ENCODE results near the gene ALPG. TPM values are rescaled to one million over a fixed set of nuclear protein-coding genes. Genes with fewer than 3 reads are reported as not detected.
"Not testable (repeated sequence)": the region's sequence is repeated elsewhere in the genome, so short reads cannot be mapped to it uniquely, and the experiment has no call there.

Gene ALPG
- polyA plus RNA-seq (2013, experiment 1 of 4) = not detected
- not detected for polyA plus RNA-seq (2013, experiment 2 of 4)
- polyA plus RNA-seq (2013, experiment 3 of 4) = not detected
- polyA plus RNA-seq (2013, experiment 4 of 4) = not detected

DNA sequence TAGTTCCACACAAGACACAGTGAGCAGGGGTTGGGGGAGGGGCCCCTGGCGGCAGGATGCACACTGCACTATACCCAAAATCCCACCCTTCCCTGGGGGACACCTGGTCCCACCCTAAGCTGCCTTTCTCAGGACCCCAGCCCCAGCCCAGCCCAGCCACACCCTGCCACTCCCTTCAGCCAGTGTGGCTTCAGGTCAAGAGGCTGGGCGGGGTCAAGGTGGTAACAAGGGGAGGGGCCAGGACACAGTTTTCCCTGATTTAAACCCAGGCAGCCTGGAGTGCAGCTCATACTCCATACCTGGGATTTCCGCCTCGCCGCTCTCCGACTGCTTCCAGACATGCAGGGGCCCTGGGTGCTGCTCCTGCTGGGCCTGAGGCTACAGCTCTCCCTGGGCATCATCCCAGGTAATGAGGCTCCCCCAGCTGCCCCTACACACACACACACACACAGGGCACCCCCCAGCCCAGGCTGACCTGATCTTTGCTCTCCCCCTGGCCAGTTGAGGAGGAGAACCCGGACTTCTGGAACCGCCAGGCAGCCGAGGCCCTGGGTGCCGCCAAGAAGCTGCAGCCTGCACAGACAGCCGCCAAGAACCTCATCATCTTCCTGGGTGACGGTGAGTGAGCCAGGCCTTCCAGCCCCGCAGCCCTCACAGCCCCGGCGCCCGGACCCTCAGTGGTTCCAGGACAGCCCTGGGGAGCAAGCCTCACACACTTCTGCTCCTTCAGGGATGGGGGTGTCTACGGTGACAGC lies at the start of gene ALPG:
Gene ALPG, plus strand, starts transcription at position 289 of the 755 bp plus-strand sequence. Its CDS starts 51 bp downstream, at position 340.
- H3K4me1 ChIP-seq (ENCODE audit: control insufficient read depth, insufficient read depth, low read length) = no peaks in the 10 kb centered on the region
- no peak within 1 kb of the TSS for H3K27ac ChIP-seq (ENCODE audit: insufficient read depth, low read depth, low read length, poor library complexity, severe bottlenecking)
- H3K4me3 ChIP-seq (ENCODE audit: insufficient read depth, low read depth, low read length) = no peak within 1 kb of the TSS
- no peaks in the 10 kb centered on the region for H3K9me3 ChIP-seq (ENCODE audit: control insufficient read depth, low read length)
- H3K36me3 ChIP-seq (ENCODE audit: control insufficient read depth, insufficient read depth, low read length) = no peaks in the 10 kb centered on the region
- WGBS, 2 experiments = 91 to 93% methylated on average over 17 of the region's 17 CpGs
- H3K27me3 ChIP-seq (ENCODE audit: control insufficient read depth, insufficient read depth, low read length, poor library complexity, severe bottlenecking) = no peaks in the 10 kb centered on the region

GRCh38 chr2:232361646-232362045 lies 45.0 kb upstream of the ALPG start:
- Histone ChIP-seq H3K4me1 (ENCODE audit: control insufficient read depth, insufficient read depth, low read length) (no peaks in the 10 kb centered on the region), H3K4me3 (ENCODE audit: insufficient read depth, low read depth, low read length) (no peak overlapping the region), H3K27ac (ENCODE audit: insufficient read depth, low read depth, low read length, poor library complexity, severe bottlenecking) (no peak overlapping the region), H3K9me3 (ENCODE audit: control insufficient read depth, low read length) (no peaks in the 10 kb centered on the region), H3K27me3 (ENCODE audit: control insufficient read depth, insufficient read depth, low read length, poor library complexity, severe bottlenecking) (no peaks in the 10 kb centered on the region), H3K36me3 (ENCODE audit: control insufficient read depth, insufficient read depth, low read length) (no peaks in the 10 kb centered on the region)
- WGBS, 2 experiments = 93 to 94% methylated on average over 5 of the region's 5 CpGs

DNA sequence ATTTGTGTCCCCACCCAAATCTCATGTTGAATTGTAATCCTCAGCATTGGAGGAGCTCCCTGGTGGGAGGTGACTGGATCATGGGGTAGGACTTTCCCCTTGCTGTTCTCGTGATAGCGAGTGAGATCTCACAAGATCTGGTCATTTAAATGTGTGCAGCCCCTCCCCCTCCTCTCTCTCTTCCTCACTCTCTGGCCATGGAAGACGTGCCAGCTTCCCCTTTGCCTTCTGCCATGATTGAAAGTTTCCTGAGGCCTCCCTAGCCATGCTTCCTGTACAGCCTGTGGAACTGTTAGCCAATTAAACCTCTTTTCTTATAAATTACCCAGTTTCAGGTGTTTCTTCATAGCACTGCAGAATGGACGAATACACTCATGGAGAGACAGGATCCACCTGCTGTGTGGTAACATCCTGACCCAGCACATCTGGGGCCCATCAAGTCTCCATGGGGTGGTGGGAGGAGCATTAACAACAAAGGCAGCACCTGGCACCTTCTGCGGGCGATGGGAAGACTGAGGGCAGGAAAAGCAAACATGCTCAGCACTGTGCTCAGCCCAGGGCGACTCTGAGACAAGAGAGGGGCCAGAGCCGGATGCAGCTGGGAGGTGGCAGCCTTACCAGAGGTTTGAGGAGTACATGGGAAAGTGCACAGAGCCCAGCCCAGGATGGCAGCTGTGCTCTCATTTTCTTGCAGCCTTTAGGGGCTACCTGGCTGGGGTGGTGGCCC lies 44.3 kb upstream of the ALPG start:
- H3K4me3 ChIP-seq (ENCODE audit: insufficient read depth, low read depth, low read length) = no peak overlapping the region
- no peak overlapping the region for H3K27ac ChIP-seq (ENCODE audit: insufficient read depth, low read depth, low read length, poor library complexity, severe bottlenecking)
- H3K27me3 ChIP-seq (ENCODE audit: control insufficient read depth, insufficient read depth, low read length, poor library complexity, severe bottlenecking) = no peaks in the 10 kb centered on the region
- H3K36me3 ChIP-seq (ENCODE audit: control insufficient read depth, insufficient read depth, low read length) = no peaks in the 10 kb centered on the region
- no peaks in the 10 kb centered on the region for H3K9me3 ChIP-seq (ENCODE audit: control insufficient read depth, low read length)
- 80 to 81% methylated on average over 8 of the region's 8 CpGs for WGBS, 2 experiments
- H3K4me1 ChIP-seq (ENCODE audit: control insufficient read depth, insufficient read depth, low read length) = no peaks in the 10 kb centered on the region

DNA sequence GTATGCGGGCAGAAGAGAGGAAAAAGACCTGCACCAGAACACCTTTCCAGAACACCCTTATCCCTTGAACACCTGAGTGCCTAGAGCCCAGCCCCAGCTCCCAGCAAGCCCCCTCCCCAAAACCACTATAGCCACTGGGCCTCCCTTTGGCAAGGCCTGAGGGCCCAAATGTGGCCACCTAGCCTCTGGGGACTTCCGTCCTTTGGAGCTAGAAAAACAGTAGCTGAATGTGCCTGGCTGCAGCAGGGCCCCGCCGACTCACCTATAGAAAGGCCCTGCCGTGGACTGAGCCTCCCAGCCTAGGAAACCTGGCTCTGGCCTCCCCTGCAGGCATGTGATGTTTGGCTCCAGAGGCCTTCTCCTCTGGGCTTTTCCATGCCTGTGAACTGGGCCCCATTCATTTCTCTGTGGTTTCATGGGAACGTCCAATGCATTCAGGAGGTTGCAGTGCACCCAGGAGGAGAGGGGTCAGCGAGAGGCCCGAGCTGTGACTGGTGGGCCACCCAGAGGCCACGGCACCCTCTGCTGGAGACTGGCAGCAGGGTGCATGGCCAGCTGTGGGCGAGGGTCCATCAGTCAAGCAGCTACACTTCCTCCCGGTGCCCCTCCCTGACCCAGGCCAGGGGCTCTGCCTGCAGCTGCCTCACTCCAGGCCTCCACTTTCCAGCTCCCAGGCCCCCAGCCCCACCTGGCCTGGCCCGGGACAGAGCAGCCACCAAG lies 43.4 kb upstream of the ALPG start:
- not testable (repeated sequence) for H3K27me3 ChIP-seq (ENCODE audit: control insufficient read depth, insufficient read depth, low read length, poor library complexity, severe bottlenecking); H3K27ac ChIP-seq (ENCODE audit: insufficient read depth, low read depth, low read length, poor library complexity, severe bottlenecking); H3K4me3 ChIP-seq (ENCODE audit: insufficient read depth, low read depth, low read length); H3K4me1 ChIP-seq (ENCODE audit: control insufficient read depth, insufficient read depth, low read length); H3K36me3 ChIP-seq (ENCODE audit: control insufficient read depth, insufficient read depth, low read length); H3K9me3 ChIP-seq (ENCODE audit: control insufficient read depth, low read length)
- WGBS, 2 experiments = 83% methylated on average over 12 of the region's 12 CpGs

DNA sequence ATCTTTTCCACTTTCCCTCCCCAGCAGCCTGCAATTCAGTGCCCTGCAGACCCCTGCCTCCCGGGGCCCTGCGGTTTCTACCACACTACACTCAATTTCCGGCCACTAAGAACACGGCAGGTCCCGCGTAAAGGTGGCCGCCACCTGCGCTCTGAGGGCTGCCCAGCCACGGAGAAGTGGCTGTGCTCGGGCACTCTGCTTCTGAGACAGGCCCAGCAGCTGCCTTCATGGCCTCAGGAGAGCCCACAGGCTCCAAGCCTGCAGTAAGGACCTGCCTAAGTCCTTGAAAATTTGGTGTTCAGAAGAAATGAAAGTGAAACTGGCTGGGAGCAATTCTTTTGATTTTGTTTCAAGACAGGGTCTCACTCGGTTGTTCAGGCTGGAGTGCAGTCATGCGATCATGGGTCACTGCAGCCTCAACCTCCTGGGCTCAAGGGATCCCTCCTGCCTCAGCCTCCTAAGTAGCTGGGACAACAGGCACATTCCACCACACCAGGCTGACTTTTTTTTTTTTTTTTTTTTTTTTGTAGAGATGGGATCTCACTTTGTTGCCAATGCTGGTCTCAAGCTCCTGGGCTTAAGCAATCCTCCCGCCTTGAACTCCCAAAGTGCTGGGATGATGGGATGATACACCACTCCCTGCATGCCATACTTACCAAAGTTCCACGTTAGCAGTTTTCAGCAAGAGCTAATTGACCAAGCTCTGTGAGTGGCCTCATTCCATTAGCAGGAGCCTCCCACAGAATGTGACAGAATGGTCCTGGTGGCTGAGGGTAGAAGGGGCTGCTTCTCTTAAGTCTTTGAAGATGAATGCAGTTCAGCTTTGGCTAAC lies 42.6 kb upstream of the ALPG start:
- 91 to 92% methylated on average over 14 of the region's 14 CpGs for WGBS, 2 experiments
- Histone ChIP-seq H3K36me3 (ENCODE audit: control insufficient read depth, insufficient read depth, low read length) (no peaks in the 10 kb centered on the region), H3K4me1 (ENCODE audit: control insufficient read depth, insufficient read depth, low read length) (no peaks in the 10 kb centered on the region), H3K9me3 (ENCODE audit: control insufficient read depth, low read length) (no peaks in the 10 kb centered on the region), H3K27ac (ENCODE audit: insufficient read depth, low read depth, low read length, poor library complexity, severe bottlenecking) (no peak overlapping the region), H3K27me3 (ENCODE audit: control insufficient read depth, insufficient read depth, low read length, poor library complexity, severe bottlenecking) (no peaks in the 10 kb centered on the region), H3K4me3 (ENCODE audit: insufficient read depth, low read depth, low read length) (no peak overlapping the region)

GRCh38 chr2:232364806-232365594 lies 41.6 kb upstream of the ALPG start:
- WGBS, 2 experiments = 83 to 89% methylated on average over 15 to 17 of the region's 18 CpGs
- H3K4me1 ChIP-seq (ENCODE audit: control insufficient read depth, insufficient read depth, low read length); H3K27me3 ChIP-seq (ENCODE audit: control insufficient read depth, insufficient read depth, low read length, poor library complexity, severe bottlenecking); H3K9me3 ChIP-seq (ENCODE audit: control insufficient read depth, low read length); H3K27ac ChIP-seq (ENCODE audit: insufficient read depth, low read depth, low read length, poor library complexity, severe bottlenecking); H3K4me3 ChIP-seq (ENCODE audit: insufficient read depth, low read depth, low read length); H3K36me3 ChIP-seq (ENCODE audit: control insufficient read depth, insufficient read depth, low read length): not testable (repeated sequence)

- no peak overlapping the region for H3K27ac ChIP-seq (ENCODE audit: insufficient read depth, low read depth, low read length, poor library complexity, severe bottlenecking)
- H3K36me3 ChIP-seq (ENCODE audit: control insufficient read depth, insufficient read depth, low read length) = no peaks in the 10 kb centered on the region
- WGBS, 2 experiments = 77 to 78% methylated on average over 20 of the region's 20 CpGs
- H3K27me3 ChIP-seq (ENCODE audit: control insufficient read depth, insufficient read depth, low read length, poor library complexity, severe bottlenecking) = no peaks in the 10 kb centered on the region
- H3K4me3 ChIP-seq (ENCODE audit: insufficient read depth, low read depth, low read length) = no peak overlapping the region
- H3K9me3 ChIP-seq (ENCODE audit: control insufficient read depth, low read length) = no peaks in the 10 kb centered on the region
- H3K4me1 ChIP-seq (ENCODE audit: control insufficient read depth, insufficient read depth, low read length) = peaks cover 4% of the 10 kb centered on the region
Observed at GRCh38 chr2:232365621-232366321, 40.9 kb upstream of the ALPG start.

DNA sequence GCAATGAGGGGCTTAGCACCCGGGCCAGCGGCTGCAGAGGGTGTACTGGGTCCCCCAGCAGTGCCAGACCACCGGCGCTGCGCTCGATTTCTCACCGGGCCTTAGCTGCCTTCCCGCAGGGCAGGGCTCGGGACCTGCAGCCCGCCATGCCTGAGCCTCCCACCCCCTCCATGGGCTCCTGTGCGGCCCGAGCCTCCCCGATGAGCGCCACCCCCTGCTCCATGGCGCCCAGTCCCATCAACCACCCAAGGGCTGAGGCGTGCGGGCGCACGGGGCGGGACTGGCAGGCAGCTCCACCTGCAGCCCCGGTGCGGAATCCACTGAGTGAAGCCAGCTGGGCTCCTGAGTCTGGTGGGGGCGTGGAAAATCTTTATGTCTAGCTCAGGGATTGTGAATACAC lies 40.2 kb upstream of the ALPG start:
- WGBS, 2 experiments = 94 to 98% methylated on average over 23 of the region's 23 CpGs
- H3K4me1 ChIP-seq (ENCODE audit: control insufficient read depth, insufficient read depth, low read length); H3K27ac ChIP-seq (ENCODE audit: insufficient read depth, low read depth, low read length, poor library complexity, severe bottlenecking); H3K27me3 ChIP-seq (ENCODE audit: control insufficient read depth, insufficient read depth, low read length, poor library complexity, severe bottlenecking); H3K4me3 ChIP-seq (ENCODE audit: insufficient read depth, low read depth, low read length); H3K9me3 ChIP-seq (ENCODE audit: control insufficient read depth, low read length); H3K36me3 ChIP-seq (ENCODE audit: control insufficient read depth, insufficient read depth, low read length): not testable (repeated sequence)

DNA sequence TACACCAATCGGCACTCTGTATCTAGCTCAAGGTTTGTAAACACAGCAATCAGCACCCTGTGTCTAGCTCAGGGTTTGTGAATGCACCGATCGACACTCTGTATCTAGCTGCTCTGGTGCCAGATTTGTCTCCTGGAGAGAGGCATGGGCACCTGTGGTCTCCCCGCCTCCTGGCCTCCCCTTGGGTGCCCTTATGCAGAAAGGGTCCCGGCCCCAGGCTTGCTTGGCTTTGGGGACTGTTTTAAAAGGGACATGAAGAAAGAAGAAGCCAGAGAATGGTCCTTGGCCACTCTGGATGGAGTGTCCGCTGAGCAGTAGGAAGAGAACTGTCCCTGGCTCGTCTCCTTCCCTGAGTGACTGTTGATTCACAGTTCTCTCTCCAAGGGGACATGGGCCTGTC lies 39.6 kb upstream of the ALPG start:
- H3K9me3 ChIP-seq (ENCODE audit: control insufficient read depth, low read length) = no peaks in the 10 kb centered on the region
- H3K4me1 ChIP-seq (ENCODE audit: control insufficient read depth, insufficient read depth, low read length) = peaks cover 4% of the 10 kb centered on the region
- H3K27ac ChIP-seq (ENCODE audit: insufficient read depth, low read depth, low read length, poor library complexity, severe bottlenecking) = no peak overlapping the region
- H3K4me3 ChIP-seq (ENCODE audit: insufficient read depth, low read depth, low read length) = no peak overlapping the region
- 85 to 86% methylated on average over 7 of the region's 7 CpGs for WGBS, 2 experiments
- no peaks in the 10 kb centered on the region for H3K36me3 ChIP-seq (ENCODE audit: control insufficient read depth, insufficient read depth, low read length)
- H3K27me3 ChIP-seq (ENCODE audit: control insufficient read depth, insufficient read depth, low read length, poor library complexity, severe bottlenecking) = no peaks in the 10 kb centered on the region
